GM11168 (cell line): ENCODE measurements around the gene RXFP1.

Experiments
- in situ Hi-C: fragments of 300-500 bp; cut with MboI; formaldehyde crosslinking; loops from one replicate; pipeline ENCODE4 v1.12.0; 2022; ENCODE audit warnings: low sequenced_read_pairs; ENCODE audit not compliant: unreplicated experiment

Gene RXFP1

DNA sequence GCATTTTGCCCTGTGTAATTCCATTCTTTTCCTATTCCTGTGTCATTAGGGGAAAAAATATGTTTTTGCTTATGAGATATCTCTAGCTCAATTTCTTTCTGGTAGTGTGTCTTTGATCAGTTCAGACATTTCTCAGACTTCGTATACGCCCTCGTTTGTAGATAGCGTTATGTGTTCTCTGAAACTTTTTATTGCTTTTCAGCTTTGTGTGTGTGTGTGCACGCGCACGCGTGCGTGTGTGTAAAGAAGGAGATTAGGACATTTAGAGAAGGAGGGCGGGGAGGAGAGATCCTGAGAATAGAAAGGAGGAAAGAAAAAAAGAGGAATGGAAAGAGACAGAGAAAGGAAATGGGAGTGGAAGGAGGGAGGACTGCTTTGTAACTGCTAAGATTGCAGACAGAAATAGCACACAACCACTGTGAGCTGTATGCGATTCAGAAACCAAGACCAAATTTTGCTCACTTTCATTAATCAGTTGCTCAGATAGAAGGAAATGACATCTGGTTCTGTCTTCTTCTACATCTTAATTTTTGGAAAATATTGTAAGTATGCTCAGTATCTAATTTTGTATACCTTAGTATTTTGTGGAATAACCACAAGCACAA lies at the start of gene RXFP1:
Gene RXFP1 (plus strand): TSS at position 399 of the 605 bp plus-strand sequence. CDS start 95 bp downstream, at position 494.
- in situ Hi-C loops = no loop called here

DNA sequence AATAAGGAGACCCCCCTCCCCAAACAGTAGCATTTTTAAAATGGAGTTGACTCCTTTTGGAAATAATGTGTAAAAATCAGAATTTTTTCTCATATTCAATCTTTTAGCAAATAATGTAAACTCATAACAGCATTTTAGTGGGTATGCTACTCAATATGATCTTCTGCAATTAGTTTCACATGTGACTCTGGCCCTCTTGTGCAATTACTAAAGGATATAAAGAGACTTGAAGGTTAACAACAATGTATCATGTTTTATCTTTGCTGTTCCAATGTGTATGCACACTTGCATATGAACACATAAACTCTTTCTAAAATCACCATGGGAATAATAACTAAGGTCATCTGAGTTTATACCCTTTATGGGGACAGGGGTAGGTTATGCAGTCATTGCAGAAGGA lies 39.9 kb upstream of the RXFP1 start:
- in situ Hi-C loops = no loop called here

DNA sequence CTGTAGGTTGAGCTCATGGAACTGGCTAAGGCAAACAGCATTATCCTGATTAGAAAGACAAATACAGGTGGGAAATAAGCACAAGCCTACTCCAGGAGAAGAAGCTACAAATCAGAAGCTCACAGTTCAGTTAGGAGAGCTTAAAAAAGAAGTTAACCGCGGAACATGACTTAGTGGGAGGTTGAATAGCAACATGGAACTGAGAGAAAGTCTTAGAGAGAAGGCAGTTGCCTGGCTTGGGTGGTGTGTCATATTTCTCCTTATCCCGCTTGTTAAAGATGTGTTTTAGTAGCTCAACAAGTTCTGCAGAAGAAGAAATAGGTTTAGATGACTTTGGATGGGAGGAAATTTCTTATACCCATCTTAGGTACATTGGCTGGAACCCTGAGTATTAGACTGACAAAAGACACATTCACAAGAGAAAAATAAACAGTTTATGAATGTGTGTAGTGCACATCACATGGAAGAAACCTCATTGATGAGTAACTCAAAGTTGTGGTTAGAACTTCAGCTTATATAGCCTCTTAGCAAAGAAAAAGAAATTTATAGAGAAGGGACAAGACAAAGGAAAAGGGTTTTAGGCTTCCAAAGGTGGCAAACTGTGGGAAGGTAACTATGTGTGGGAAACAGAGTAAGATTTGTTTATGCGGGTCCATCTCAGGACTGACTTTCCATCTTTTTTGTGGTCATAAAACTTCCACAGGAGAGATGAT lies 37.4 kb upstream of the RXFP1 start:
- in situ Hi-C loops = no loop called here

DNA sequence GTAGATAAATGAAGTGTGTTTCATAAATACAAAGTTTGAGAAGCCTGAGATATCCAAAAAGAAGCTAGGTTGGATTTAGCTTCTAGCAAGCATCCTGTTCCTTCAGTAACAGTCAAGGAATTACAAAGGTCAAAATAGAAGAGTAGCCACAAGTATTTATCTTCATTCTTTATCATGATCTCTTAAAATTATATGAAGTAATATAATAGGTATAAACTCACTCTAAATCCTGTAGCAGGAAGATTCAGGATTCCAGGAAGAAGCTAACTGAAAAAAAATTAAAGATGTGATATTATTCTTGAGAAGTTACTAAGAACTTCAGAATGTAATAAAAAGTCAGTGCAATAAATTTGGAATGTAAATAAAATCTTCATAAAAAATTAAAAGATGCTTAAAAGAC lies 31.1 kb upstream of the RXFP1 start:
- in situ Hi-C loops = loop anchor here (5.0 kb wide), 1 partner anchor 37 kb away; no protein-coding TSS in a partner anchor

DNA sequence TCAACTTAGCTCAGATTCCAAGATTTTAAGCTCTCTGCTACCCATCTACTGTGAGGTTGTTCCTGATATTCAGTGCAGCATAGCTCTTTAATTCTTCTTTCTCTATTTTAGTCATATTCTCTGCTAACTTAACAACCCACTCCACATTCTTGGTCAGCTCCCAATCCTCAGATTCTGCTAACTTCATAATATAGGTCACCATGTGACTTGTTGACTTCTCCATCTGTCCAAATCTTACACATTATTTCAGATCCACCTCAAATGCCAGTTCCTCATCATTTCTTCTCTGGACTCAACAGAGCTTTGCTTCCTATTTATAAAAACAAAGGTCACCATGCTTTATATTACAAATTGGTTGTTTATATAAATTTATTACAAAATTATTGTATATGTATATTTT lies 29.3 kb upstream of the RXFP1 start:
- in situ Hi-C loops = loop anchor here (5.0 kb wide), 1 partner anchor 35 kb away; no protein-coding TSS in a partner anchor

DNA sequence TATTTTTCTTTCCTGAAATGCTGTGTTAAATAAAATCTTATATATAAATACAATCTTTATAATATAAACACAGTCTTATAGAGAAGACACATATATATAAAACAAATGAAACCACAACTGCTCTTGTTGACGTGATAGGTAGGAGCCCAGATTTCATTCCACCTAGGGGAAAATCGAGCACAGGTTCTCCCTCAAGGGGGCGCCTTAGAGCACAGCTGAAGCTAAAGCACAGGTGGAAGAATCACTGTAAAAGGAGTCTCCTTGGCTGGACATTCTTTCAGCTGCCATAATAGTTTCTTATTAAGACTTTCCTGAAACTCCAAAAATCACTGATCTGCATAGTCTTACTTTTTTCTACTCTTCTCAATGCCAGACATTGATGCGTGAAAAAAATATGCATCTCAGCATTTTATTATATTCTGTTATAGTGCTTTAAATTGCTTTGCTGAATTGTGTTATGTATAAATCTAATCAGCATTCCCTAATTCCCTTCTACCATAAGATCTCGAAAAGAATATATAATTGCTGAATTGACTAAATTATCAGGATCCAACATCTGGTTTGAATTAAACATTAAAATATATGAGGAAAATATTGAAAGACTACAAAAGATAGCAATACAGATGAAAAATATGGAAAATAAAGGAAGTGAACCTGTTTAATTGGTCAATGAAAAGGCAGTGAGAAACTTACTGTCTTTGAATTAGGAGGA lies 25.5 kb upstream of the RXFP1 start:
- in situ Hi-C loops = no loop called here

DNA sequence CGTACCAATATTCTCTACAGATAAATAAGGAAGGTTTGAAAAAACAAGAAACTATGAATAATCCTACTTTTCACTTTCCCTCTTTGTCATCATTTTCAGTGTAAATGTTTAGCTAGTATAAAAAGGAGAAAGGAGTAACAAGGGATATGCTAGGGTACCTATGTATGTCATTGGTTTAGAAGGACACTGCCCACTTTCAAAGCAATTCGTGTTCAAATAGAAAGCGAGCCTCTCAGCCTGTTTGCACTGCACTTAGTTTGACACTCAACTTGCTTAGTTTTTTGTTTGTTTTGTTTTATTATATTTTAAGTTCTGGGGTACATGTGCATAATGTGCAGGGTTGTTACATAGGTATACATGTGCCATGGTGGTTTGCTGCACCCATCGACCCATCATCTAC lies 21.6 kb upstream of the RXFP1 start:
- in situ Hi-C loops = no loop called here

DNA sequence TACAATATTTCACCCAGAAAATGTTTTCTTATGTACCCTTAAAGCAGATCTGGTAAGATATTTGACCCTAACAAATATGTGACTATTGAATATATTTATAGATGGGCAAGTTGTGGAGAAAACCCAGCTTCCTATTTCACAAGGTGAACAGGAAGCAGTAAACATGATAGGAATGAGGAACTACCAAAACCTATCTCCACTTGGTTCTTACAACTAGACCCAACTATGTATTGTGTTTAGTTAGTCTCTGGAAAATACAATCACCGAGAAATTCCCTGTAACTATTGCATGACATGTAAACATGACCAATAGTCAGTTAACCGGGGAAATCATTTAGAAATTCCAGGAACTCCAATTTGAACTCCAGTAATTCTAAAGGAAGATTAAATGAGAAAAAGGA lies 8.4 kb upstream of the RXFP1 start:
- in situ Hi-C loops = no loop called here

DNA sequence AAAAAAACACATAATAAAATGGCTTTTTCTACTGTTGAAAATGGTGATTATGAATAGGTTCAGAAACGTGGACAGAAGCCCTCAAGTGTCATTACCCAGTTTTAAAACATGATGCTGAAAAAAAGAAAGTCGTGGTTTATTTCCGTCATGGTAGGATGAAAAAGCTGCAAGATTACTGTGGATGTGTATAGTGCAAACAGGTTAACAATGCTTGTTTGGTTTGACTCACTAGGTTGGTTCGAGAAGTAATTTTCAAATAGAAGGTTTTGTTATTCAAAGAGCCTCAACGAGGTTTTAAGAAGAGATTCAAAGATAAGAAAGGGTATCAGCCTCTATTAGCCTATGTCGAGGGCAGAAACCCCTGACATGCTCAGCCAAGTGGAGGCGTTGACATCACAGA lies 2.5 kb upstream of the RXFP1 start:
- in situ Hi-C loops = no loop called here

DNA sequence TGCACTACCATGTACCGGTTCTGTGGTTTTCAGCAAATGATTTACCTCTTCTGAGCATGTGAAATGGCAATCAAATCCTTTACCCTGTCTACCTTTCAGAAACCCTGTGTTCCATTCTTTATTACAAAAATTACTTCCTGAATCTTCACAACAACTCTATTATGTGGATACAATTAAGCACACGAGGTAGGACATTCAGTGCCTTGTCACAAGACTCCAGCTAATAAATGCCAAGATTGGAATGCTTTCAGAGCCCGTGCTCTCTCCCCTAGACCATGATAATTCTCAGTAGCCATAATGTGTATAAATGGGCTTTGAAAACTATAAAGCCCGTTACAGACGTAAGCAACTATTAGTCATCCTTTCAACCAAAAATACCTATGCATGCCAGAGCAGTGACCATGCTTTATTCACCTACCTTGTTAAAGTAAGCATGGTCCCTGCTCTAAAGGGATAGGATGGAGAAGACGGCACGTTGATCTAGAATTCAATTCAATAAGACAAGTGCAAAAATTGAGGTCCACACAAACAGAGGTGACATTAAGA lies 2.4 kb downstream of the RXFP1 start:
- in situ Hi-C loops = no loop called here

DNA sequence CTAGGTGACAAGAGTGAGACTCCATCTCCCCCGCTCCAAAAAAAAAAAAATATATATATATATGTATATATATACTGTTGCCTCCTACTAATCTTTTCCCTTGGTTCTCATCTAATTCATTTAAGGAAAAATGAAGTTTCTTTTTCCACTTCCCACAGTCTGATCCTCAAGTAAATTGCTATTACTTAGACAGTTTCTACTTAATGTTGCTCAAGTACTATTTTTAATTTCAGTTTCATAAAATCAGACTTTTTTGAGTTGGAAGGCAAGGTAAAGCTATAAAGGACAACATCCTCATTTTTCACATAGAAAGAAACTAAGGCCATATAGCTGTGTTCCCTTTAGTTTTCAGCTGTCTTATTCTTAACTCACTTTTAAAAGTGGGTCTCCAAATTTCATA lies 5.8 kb downstream of the RXFP1 start:
- in situ Hi-C loops = loop anchor here (5.0 kb wide), 1 partner anchor 35 kb away; no protein-coding TSS in a partner anchor

DNA sequence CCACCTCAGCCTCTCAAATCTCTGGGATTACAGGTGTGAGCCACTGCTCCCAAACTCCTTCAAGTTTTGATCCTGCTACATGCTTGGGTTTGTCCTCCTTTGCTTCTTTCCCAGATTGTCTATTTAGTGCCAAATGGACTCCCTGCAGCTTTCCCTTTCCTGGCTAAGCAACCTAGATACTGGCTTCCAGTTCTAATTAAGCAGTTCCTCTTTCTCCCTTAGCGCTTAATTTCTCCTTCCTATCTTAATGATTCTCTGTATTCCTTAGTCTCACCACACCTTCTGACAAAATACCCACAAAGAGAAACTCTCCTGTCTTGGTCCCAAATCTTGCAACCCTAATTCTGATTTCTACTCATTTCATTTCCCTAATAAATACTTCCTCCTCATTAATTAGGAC lies 7.8 kb downstream of the RXFP1 start:
- in situ Hi-C loops = loop anchor here (5.0 kb wide), 1 partner anchor 37 kb away; no protein-coding TSS in a partner anchor

DNA sequence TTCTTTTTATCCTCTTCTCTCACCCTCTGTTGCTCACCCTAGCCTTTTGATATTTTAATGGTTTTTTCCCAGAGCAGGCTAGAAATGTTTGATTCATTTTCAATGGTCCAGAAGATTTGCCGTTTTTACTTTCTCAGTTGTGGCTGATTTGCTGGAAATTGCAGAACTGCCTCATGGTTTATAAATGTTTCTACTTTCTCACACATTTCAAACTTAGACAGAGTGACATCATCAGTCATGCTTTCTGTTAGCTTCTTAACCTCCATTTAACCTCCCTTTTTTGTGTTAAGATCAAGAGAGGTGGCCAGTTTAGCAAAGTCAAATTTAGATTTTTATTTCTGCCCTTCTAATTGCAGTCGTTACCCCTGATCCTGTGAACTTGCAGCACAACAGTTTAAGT lies 8.7 kb downstream of the RXFP1 start:
- in situ Hi-C loops = no loop called here

DNA sequence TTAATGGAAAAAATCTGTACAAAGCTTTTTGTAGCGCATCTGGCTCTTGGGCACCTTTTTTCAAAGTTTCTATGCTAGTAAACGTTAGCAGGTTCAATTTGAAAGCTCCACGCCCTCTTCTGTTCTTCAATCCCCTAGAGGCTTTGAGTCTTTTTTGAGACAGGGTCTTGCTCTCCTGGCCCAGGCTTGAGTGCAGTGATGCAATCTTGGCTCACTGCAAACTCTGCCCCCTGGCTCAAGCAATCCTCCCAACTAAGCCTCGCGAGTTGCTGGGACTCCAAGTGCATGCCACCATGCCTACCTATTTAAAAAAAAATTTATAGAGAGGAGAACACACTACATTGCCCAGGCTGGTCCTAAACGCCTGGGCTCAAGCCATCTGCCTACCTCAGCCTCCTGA lies 9.2 kb downstream of the RXFP1 start:
- in situ Hi-C loops = no loop called here

DNA sequence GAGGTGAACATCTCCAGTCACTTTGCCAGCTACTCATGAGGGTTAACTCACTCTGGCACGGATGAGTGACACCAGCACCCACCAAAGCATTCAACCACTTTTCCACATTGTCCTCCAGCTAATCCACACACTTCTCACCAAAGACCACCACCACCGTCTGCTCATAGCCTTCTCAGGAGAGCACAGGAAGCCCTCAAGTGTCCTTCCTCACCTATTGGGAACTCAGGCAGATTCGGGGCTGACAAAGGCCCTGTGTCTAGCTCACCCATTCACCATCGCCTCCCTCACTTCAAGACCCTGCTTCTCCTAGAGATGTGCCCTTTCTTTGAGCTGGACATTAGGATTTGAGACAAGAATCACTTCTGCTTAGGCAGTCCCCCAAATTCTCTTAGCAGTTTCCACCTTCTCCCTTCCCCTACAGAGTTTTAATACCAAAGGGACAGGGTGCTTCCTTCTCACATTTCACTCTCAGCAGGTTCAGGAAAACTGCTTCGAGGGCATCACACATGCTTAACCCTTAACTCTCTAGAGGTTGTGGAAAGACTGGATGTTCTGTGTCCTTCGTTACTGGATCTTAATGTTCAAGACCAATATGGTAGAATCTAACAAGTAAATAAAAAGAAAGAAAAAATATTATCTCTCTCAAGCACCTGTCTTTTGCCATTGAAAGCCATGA lies 11.0 kb downstream of the RXFP1 start:
- in situ Hi-C loops = no loop called here

DNA sequence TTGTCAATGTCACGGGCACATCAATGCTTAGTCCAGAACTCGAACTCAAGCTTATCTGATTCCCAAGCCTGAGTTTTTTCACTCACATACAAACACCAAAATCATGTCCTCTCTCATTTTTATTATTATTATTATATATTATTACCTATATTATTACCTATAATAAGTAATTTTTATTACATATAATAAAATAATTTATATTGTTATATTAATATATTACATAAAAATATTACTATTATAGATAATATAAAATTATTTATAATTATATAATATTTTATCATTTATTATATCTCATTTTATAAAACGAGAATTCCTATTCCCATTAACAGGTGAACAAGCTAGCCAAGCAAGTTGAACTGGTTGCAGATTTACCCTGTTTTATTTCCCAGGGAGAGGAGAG lies 13.0 kb downstream of the RXFP1 start:
- in situ Hi-C loops = no loop called here

DNA sequence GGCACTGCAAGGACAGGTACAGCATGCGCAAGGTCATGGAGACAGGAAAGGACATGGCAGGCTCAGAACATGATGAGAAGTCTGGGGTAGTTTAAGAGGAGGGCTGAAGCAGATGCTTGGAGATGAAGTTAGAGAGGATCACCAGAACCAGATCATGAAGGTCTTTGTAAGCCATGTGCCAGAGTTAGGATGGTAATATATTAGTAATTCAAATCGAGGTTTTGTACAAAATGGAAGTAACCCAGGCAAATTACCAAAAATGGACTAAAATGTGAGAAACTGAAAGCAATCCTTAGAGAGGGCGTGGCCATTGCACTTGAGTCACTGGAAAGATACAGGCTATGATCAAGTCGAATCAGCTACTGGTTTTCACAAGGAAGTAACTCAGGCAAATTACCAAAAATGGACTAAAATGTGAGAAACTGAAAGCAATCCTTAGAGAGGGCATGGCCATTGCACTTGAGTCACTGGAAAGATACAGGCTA lies 13.5 kb downstream of the RXFP1 start:
- in situ Hi-C loops = no loop called here

DNA sequence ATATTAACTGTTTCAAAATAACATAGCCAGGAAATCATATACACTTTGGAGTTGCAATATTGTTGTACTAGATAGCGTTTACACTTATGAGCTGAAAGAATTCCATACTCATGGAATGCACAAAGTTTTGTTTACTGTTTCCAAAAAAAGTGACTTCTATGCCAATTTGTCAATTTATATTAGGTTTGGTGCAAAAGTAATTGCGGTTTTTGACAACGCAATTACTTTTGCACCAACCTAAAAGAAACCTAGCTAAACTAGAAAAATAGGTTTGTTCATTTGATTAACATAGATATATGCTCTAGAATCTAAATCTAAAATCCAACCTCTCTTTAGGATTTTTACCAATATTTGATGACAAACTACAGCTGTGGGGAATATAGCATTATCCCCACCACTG lies 15.2 kb downstream of the RXFP1 start:
- in situ Hi-C loops = no loop called here

DNA sequence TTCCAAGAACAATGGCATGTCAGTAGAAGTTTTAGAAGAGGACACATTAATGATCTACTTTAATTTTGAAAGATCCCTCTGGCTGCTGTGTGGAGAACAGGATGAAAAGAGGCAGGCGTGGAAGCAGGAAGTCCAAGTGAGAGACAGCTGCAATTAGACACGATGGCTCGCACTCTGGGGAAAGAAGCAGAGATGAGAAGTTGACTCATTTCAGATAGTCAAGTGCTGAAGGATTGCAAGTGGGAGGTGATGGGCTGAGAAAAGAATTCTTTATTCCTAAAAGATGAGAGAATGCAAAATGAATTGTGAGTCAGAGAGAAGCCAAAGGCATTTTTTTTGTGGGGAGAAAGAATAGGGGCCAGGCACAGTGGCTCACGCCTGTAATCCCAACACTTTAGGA lies 16.5 kb downstream of the RXFP1 start:
- in situ Hi-C loops = no loop called here

DNA sequence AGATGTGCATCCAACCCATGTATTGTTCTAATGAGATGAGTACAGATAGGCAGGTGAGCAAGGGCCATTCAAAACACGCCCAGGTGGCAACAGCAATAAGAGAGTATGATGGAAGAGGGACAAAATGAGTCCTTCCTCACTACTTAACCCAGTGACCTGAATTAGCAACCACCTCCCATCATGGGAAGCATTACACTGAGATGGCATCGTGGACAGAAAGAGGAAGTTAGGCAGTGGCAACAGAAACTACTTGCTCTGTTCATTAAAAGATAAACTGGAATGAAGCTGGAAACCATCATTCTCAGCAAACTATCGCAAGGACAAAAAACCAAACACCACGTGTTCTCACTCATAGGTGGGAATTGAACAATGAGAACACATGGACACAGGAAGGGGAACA lies 17.2 kb downstream of the RXFP1 start:
- in situ Hi-C loops = no loop called here
